ENCODE measurements around the gene MAML3. TPM values are rescaled to one million over a fixed set of nuclear protein-coding genes. Genes with fewer than 3 reads are reported as not detected.

The MAML3 gene
- polyA plus RNA-seq, 1 donor (not counting 4 experiments of a cell fraction or from before 2014, with no cell fraction given), result 0.68 TPM

- H3K27ac ChIP-seq (ENCODE audit: control insufficient read depth, insufficient read depth, low read length), result no peak overlapping the region
- H3K36me3 ChIP-seq (ENCODE audit: control insufficient read depth in 2 of 2, extremely low read depth in 1 of 2, insufficient read depth in 2 of 2, low read length in 2 of 2), result no peaks in the 10 kb centered on the region
- no peak overlapping the region for H3K4me3 ChIP-seq (ENCODE audit: control insufficient read depth in 2 of 3, extremely low read depth in 1 of 3, insufficient read depth in 2 of 3, low read depth in 1 of 3, low read length in 3 of 3)
- H3K79me2 ChIP-seq (ENCODE audit: control insufficient read depth, insufficient read depth, low read length), result no peaks in the 10 kb centered on the region
- H3K9me1 ChIP-seq (ENCODE audit: control insufficient read depth, extremely low read depth, insufficient read depth, low read length), result no peaks in the 10 kb centered on the region
- H3K27me3 ChIP-seq (ENCODE audit: control insufficient read depth, extremely low read depth, insufficient read depth, low read length), result no peaks in the 10 kb centered on the region
- no peaks in the 10 kb centered on the region for H3K9me3 ChIP-seq (ENCODE audit: control insufficient read depth, low read depth, low read length)
- dilution Hi-C loops (cut with MboI; ENCODE audit: extremely low pct_ligation_motif_present, low sequenced_read_pairs), result no loop called here
- H3K4me2 ChIP-seq (ENCODE audit: control insufficient read depth, extremely low read depth, insufficient read depth, low read depth, low read length), result no peak overlapping the region
- H4K20me1 ChIP-seq (ENCODE audit: control insufficient read depth, extremely low read depth, insufficient read depth, low read length), result no peaks in the 10 kb centered on the region
- TF ChIP-seq, protein P1, sequence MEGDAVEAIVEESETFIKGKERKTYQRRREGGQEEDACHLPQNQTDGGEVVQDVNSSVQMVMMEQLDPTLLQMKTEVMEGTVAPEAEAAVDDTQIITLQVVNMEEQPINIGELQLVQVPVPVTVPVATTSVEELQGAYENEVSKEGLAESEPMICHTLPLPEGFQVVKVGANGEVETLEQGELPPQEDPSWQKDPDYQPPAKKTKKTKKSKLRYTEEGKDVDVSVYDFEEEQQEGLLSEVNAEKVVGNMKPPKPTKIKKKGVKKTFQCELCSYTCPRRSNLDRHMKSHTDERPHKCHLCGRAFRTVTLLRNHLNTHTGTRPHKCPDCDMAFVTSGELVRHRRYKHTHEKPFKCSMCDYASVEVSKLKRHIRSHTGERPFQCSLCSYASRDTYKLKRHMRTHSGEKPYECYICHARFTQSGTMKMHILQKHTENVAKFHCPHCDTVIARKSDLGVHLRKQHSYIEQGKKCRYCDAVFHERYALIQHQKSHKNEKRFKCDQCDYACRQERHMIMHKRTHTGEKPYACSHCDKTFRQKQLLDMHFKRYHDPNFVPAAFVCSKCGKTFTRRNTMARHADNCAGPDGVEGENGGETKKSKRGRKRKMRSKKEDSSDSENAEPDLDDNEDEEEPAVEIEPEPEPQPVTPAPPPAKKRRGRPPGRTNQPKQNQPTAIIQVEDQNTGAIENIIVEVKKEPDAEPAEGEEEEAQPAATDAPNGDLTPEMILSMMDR (optimal IDR thresholded peaks at IDR 0.05 in 1 of 3, IDR thresholded peaks at IDR 0.05 in 1 of 3, conservative IDR thresholded peaks at IDR 0.05 in 1 of 3; ENCODE audit: extremely low read depth in 1 of 3, insufficient read depth in 2 of 3, low read length in 3 of 3), result no peak
- TF ChIP-seq EZH2 (IDR thresholded peaks at IDR 0.05; ENCODE audit: low read length), result no peak
- H3K9ac ChIP-seq (ENCODE audit: control insufficient read depth, extremely low read depth, insufficient read depth, low read length), result no peak overlapping the region
- DNase-seq (ENCODE audit: low read depth, low spot score) (no peak), FAIRE-seq (no peak)
- H3K4me1 ChIP-seq (ENCODE audit: control insufficient read depth, extremely low read depth, insufficient read depth, low read length), result no peaks in the 10 kb centered on the region
- H2AFZ ChIP-seq (ENCODE audit: control insufficient read depth, low read length), result no peak overlapping the region
Measured at GRCh38 chr4:140027101-140027500, 126.9 kb downstream of the MAML3 start.

DNA sequence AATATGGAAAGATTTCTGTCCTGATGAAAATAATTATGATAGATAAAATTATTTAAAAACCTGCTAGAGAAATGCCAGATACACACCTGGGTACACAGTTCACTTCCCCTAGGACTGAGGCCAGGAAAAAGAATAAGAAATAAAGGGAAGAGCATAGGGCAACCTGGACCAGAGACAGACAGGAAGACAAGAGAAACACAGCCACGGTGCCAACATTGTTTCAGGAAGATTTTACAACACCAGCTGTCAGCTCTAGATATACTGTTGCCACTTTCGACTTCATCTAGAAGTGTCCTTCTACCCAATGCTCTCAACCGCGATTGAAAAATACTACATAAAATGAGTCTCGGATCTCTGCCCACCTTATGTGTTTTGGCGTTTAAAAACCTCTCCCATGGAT is 128.5 kb downstream of the MAML3 start:
- Histone ChIP-seq H3K36me3 (ENCODE audit: control insufficient read depth in 2 of 2, extremely low read depth in 1 of 2, insufficient read depth in 2 of 2, low read length in 2 of 2) (no peaks in the 10 kb centered on the region), H3K9me1 (ENCODE audit: control insufficient read depth, extremely low read depth, insufficient read depth, low read length) (no peaks in the 10 kb centered on the region), H3K9ac (ENCODE audit: control insufficient read depth, extremely low read depth, insufficient read depth, low read length) (no peak overlapping the region), H3K27me3 (ENCODE audit: control insufficient read depth, extremely low read depth, insufficient read depth, low read length) (no peaks in the 10 kb centered on the region), H4K20me1 (ENCODE audit: control insufficient read depth, extremely low read depth, insufficient read depth, low read length) (no peaks in the 10 kb centered on the region), H3K79me2 (ENCODE audit: control insufficient read depth, insufficient read depth, low read length) (no peaks in the 10 kb centered on the region), H3K4me3 (ENCODE audit: control insufficient read depth in 2 of 3, extremely low read depth in 1 of 3, insufficient read depth in 2 of 3, low read depth in 1 of 3, low read length in 3 of 3) (no peak overlapping the region), H3K4me2 (ENCODE audit: control insufficient read depth, extremely low read depth, insufficient read depth, low read depth, low read length) (no peak overlapping the region), H3K9me3 (ENCODE audit: control insufficient read depth, low read depth, low read length) (no peaks in the 10 kb centered on the region), H3K27ac (ENCODE audit: control insufficient read depth, insufficient read depth, low read length) (no peak overlapping the region), H3K4me1 (ENCODE audit: control insufficient read depth, extremely low read depth, insufficient read depth, low read length) (no peaks in the 10 kb centered on the region), H2AFZ (ENCODE audit: control insufficient read depth, low read length) (no peak overlapping the region)
- DNase-seq (ENCODE audit: low read depth, low spot score) (no peak), FAIRE-seq (no peak)
- TF ChIP-seq, protein P1 (optimal IDR thresholded peaks at IDR 0.05 in 1 of 3, IDR thresholded peaks at IDR 0.05 in 1 of 3, conservative IDR thresholded peaks at IDR 0.05 in 1 of 3; ENCODE audit: extremely low read depth in 1 of 3, insufficient read depth in 2 of 3, low read length in 3 of 3), result no peak
- TF ChIP-seq EZH2 (IDR thresholded peaks at IDR 0.05; ENCODE audit: low read length), result no peak
- dilution Hi-C loops (cut with MboI; ENCODE audit: extremely low pct_ligation_motif_present, low sequenced_read_pairs), result no loop called here
